RWPE2 (cell line): ENCODE results near the gene PHYKPL.
A peak's percentile ranks its signal among the peaks of the same experiment; 100 is the strongest.

Experiments
- ATAC-seq: fragments of 200-7000 bp; cut with Tn5 transposase; 3 replicates; pipeline ENCODE4 v1.9.1; 2021; ENCODE audit warnings: low read depth
- DNase-seq: peaks from one replicate; pipeline ENCODE4 v3.0.0-alpha.2; 2020; ENCODE audit warnings: low spot score
- H3K27ac ChIP-seq: fragments of 450-650 bp; 2 replicates; pipeline ENCODE4 v1.5.1; 2017; ENCODE audit warnings: mild to moderate bottlenecking; ENCODE audit not compliant: poor library complexity, severe bottlenecking
- H3K27me3 ChIP-seq: fragments of 250-450 bp; sonication (Bioruptor Pico); 2 replicates; pipeline ENCODE4 v1.5.1; 2021; ENCODE audit warnings: mild to moderate bottlenecking, moderate library complexity; ENCODE audit not compliant: insufficient read depth, poor library complexity, severe bottlenecking
- H3K36me3 ChIP-seq: fragments of 250-450 bp; sonication (Bioruptor Pico); 2 replicates; pipeline ENCODE4 v1.5.1; 2020; ENCODE audit warnings: low read depth, mild to moderate bottlenecking, moderate library complexity
- H3K4me1 ChIP-seq: fragments of 250-450 bp; sonication (Bioruptor Pico); 2 replicates; pipeline ENCODE4 v1.5.1; 2021; ENCODE audit warnings: mild to moderate bottlenecking, moderate library complexity; ENCODE audit not compliant: insufficient read depth, poor library complexity, severe bottlenecking
- H3K4me3 ChIP-seq: fragments of 250-450 bp; sonication (Bioruptor Pico); 2 replicates; pipeline ENCODE4 v1.5.1; 2021; ENCODE audit warnings: mild to moderate bottlenecking, moderate library complexity; ENCODE audit not compliant: severe bottlenecking
- H3K9me3 ChIP-seq: fragments of 250-450 bp; sonication (Bioruptor Pico); 2 replicates; pipeline ENCODE4 v1.5.1; 2021; ENCODE audit warnings: mild to moderate bottlenecking, moderate library complexity; ENCODE audit not compliant: severe bottlenecking
- CTCF ChIP-seq: fragments of 450-650 bp; IDR thresholded peaks from one replicate; pipeline ENCODE4 v1.5.1; 2017; ENCODE audit warnings: mild to moderate bottlenecking, moderate library complexity; ENCODE audit not compliant: poor library complexity, severe bottlenecking

PHYKPL gene

DNA sequence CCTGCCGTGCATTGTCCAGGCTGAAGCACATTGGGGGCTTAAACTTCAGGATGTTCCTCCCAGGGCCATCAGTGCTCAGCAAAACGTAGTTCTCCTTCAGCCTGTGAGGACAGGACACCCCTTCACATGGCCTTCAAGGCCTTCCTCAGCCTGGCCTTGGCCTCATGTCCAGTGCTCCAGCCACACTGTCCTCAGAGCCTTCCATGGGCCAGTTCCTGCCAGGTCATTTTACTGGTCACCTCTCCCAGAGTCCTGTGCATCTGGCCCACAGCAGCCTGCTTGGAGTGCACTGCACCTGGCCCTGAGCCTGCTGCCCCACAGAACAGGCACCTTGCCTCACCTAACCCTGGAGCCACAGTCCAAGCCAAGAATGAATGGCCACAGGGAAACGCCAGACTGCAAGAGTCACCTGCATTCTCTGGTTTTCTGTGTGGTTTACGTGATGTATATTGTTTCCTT, 19.6 kb downstream of the PHYKPL start:
- no peaks in the 10 kb centered on the region for H3K9me3 ChIP-seq
- peaks cover 94% of the 10 kb centered on the region for H3K36me3 ChIP-seq
- no peaks in the 10 kb centered on the region for H3K4me1 ChIP-seq
- ATAC-seq (0 out of 3 replicates have a peak, but pooled peaks have one; percentile 1), DNase-seq (no peak)
- H3K27ac ChIP-seq, result no peak overlapping the region
- H3K4me3 ChIP-seq, result no peak overlapping the region
- H3K27me3 ChIP-seq, result no peaks in the 10 kb centered on the region
- TF ChIP-seq CTCF, result no peak

- Histone ChIP-seq H3K27ac (no peak overlapping the region), H3K4me1 (no peaks in the 10 kb centered on the region), H3K4me3 (no peak overlapping the region), H3K9me3 (no peaks in the 10 kb centered on the region), H3K36me3 (peaks cover 100% of the 10 kb centered on the region), H3K27me3 (no peaks in the 10 kb centered on the region)
- no peak for TF ChIP-seq CTCF
- DNase-seq, result no peak
- peak; percentile 2; the same call in 1 of the 3 replicates for ATAC-seq
Observed at GRCh38 chr5:178212241-178213002, 20.2 kb downstream of the PHYKPL start.

DNA sequence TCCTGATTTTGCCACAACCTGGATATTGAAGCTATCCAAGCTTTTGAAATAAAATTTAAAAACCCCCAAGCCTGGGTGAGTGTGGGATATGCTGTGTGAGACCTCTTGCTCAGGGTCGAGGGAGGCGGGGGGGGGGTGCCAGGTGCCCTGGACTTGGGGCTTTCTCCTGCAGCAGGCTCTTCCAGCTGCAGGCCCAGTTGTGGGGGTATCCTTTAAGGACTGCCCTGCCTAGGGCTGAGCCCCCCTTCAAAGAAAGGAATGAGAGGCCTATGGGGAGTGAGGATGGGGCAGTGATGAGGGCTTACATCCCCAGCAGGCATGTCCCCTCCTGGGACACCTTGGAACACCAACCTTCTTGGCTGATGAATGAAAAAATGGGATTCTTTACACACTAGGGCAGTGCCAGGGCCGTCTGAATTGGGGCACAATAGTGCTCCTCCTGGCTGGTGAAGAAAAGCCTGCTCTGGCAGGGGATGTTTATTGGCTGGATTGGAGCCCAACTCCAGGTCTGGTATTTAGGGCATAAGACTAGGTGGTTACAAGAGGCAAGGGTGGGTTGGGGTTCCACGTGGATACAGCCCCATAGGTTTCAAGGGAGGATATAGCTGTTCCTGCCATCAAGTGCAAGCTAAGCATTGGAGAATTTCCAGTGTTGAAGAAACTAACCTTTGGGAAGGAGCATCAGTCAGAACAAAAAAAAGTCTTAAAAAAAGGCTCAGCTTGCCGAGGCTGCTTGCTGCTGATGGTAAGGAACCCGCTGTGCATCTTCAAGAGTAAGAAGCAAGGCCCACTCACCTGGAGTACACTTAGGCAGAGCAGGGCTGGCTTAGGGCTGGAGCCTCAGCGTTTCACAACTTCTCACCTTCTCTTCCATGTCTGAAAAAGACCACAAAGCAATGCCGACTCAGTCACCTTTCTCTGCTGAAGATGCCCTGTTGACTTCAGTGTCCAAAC, 21.2 kb downstream of the PHYKPL start:
- Histone ChIP-seq H3K27ac (no peak overlapping the region), H3K4me3 (no peak overlapping the region), H3K4me1 (peaks cover 3% of the 10 kb centered on the region), H3K9me3 (no peaks in the 10 kb centered on the region), H3K36me3 (peaks cover 100% of the 10 kb centered on the region), H3K27me3 (no peaks in the 10 kb centered on the region)
- DNase-seq (no peak), ATAC-seq (peak; percentile 2)
- TF ChIP-seq CTCF, result no peak

- H3K36me3 ChIP-seq, result peaks cover 100% of the 10 kb centered on the region
Observed at GRCh38 chr5:178210686-178211085, 21.9 kb downstream of the PHYKPL start.

More at GRCh38 chr5:178210686-178211085, 21.9 kb downstream of the PHYKPL start:
- Histone ChIP-seq H3K9me3 (no peaks in the 10 kb centered on the region), H3K27ac (no peak overlapping the region), H3K4me3 (no peak overlapping the region), H3K27me3 (no peaks in the 10 kb centered on the region), H3K4me1 (peaks cover 9% of the 10 kb centered on the region)
- ATAC-seq (no peak), DNase-seq (no peak)
- no peak for TF ChIP-seq CTCF
